K562 (cell line): ENCODE results near the gene SYCP3. TPM values are rescaled to one million over a fixed set of nuclear protein-coding genes. Genes with fewer than 3 reads are reported as not detected.

Experiments
- CHD2 ChIP-seq: IDR thresholded peaks from 2 replicates; pipeline ENCODE4 v1.6.1; 2011; ENCODE audit warnings: low read depth, low read length
- CTBP1 ChIP-seq: fragments of 450-650 bp; IDR thresholded peaks from 2 replicates; pipeline ENCODE4 v1.6.1; 2016; ENCODE audit warnings: borderline replicate concordance
- FIP1L1 ChIP-seq: fragments of 200-400 bp; formaldehyde crosslinking; IDR thresholded peaks from 2 replicates; pipeline ENCODE4 v1.6.1; 2018; ENCODE audit warnings: mild to moderate bottlenecking, low read depth, low read length; ENCODE audit not compliant: poor library complexity, severe bottlenecking
- ID3 ChIP-seq, 2 experiments: fragments of 250-450 bp in 1 of 2; fragments of 450-650 bp in 1 of 2; sonication (Bioruptor Pico) in 1 of 2; IDR thresholded peaks; 2 replicates each; pipeline versions ENCODE4 v1.6.1 to v1.8.0; 2016 to 2021; ENCODE audit warnings: mild to moderate bottlenecking in 2 of 2, moderate library complexity in 2 of 2, missing compliant biosample characterization in 1 of 2, missing genetic modification characterization in 1 of 2
- NFRKB ChIP-seq: fragments of 450-650 bp; IDR thresholded peaks from 2 replicates; pipeline ENCODE4 v1.6.1; 2016; ENCODE audit warnings: low read depth
- NR4A1 ChIP-seq, 2 experiments: fragments of 250-450 bp in 1 of 2; fragments of 450-650 bp in 1 of 2; sonication (Bioruptor Pico) in 1 of 2; IDR thresholded peaks; 2 replicates each; pipeline versions ENCODE4 v1.4.0 to v1.6.1; 2016 to 2020; ENCODE audit warnings: mild to moderate bottlenecking in 2 of 2, missing compliant biosample characterization in 1 of 2, missing genetic modification characterization in 1 of 2, moderate library complexity in 1 of 2
- RAD21 ChIP-seq, 2 experiments: fragments of 250-450 bp in 1 of 2; fragments of 450-650 bp in 1 of 2; sonication (Bioruptor Pico) in 1 of 2; formaldehyde crosslinking in 1 of 2; IDR thresholded peaks in 1 of 2; conservative IDR thresholded peaks in 1 of 2; 2 replicates each; pipeline versions ENCODE4 v1.4.0 to v1.8.0; 2020 to 2022; ENCODE audit warnings: mild to moderate bottlenecking in 2 of 2, moderate library complexity in 1 of 2
- RFX7 ChIP-seq: fragments of 250-450 bp; sonication (Bioruptor Pico); IDR thresholded peaks from 2 replicates; pipeline ENCODE4 v1.5.1; 2021; ENCODE audit warnings: mild to moderate bottlenecking
- ZKSCAN3 ChIP-seq: fragments of 250-450 bp; sonication (Bioruptor Pico); IDR thresholded peaks from 2 replicates; pipeline ENCODE4 v1.4.0; 2020
- ZNF551 ChIP-seq: fragments of 250-450 bp; sonication (Bioruptor Pico); IDR thresholded peaks from 2 replicates; pipeline ENCODE4 v1.5.0; 2021; ENCODE audit warnings: mild to moderate bottlenecking, moderate library complexity
- polyA plus RNA-seq, 8 experiments: library from polyadenylated mRNA; depleted of rRNA in 4 of 8; stranded (reverse) in 5 of 8; unstranded in 3 of 8; fragments of >200 nt; fragmentation: Nextera tagmentation in 2 of 8; fragmentation: Illumina TruSeq in 1 of 8; extraction: Ambion mirVana in 2 of 8; extraction: Trizol in 1 of 8; gene quantifications; 2 replicates each; pipeline versions ENCODE4 v1.2.1 to v1.2.3, GENCODE V29; 2011 to 2014; ENCODE audit warnings: inconsistent platforms in 1 of 8, missing spikeins in 1 of 8
- total RNA-seq, 7 experiments: library from RNA; depleted of rRNA in 6 of 7; stranded (reverse); fragments of >200 nt in 6 of 7; fragmentation: Illumina TruSeq in 2 of 7; extraction: Trizol in 2 of 7; gene quantifications; 2 replicates each; pipeline versions ENCODE4 v1.2.1 to v1.2.3, GENCODE V29; 2011 to 2021; ENCODE audit warnings: low replicate concordance in 1 of 7
- TF ChIP-seq, protein P1 (sequence below): fragments of 450-650 bp; IDR thresholded peaks from 2 replicates; pipeline ENCODE4 v1.6.1; 2016; ENCODE audit warnings: missing biosample characterization, missing genetic modification characterization

The SYCP3 gene
- total and polyA plus RNA-seq, 9 of the 15 experiments (the other 6 are each of a cell fraction or from before 2014, with no cell fraction given) = 0.11 to 0.25 (median 0.22) TPM; not detected in 4

DNA sequence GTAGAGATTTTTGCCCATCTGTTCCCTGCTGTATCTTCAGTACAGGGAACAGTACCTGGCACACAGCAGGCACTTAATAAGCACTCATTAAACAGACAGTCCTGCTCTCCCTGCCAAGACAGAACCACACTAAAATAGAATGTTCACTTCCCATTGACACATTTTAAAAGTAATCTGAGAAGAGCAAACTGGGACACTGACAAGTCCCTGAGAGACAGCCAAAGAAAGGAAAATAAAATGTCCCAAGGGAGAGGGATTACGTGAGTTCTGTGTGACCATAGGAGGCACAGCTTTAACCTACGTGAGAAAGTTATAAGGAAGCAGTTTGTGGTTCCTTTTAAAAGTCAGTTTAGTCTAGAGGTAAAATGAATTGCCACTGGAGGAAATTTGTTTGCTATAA lies 43.9 kb upstream of the SYCP3 start (continued):
- TF ChIP-seq FIP1L1 (no peak), ZNF551 (CRISPR knock-in tag) (no peak), RFX7 (no peak), ZKSCAN3 (CRISPR knock-in tag) (no peak), ID3 (CRISPR knock-in tag; IDR thresholded peaks at IDR 0.05) (no peak), ID3 (tag; IDR thresholded peaks at IDR 0.05) (no peak), RAD21 (CRISPR knock-in tag; conservative IDR thresholded peaks at IDR 0.05 in 1 of 2, IDR thresholded peaks at IDR 0.05 in 1 of 2) (no peak), NFRKB (no peak), CHD2 (no peak), NR4A1 (CRISPR knock-in tag; IDR thresholded peaks at IDR 0.05) (no peak), NR4A1 (tag; IDR thresholded peaks at IDR 0.05) (no peak), CTBP1 (no peak)
- TF ChIP-seq, protein P1, sequence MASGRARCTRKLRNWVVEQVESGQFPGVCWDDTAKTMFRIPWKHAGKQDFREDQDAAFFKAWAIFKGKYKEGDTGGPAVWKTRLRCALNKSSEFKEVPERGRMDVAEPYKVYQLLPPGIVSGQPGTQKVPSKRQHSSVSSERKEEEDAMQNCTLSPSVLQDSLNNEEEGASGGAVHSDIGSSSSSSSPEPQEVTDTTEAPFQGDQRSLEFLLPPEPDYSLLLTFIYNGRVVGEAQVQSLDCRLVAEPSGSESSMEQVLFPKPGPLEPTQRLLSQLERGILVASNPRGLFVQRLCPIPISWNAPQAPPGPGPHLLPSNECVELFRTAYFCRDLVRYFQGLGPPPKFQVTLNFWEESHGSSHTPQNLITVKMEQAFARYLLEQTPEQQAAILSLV = no peak
